Esophagus squamous epithelium (tissue), 5 donors: Measurements from ENCODE around the gene DLG2. TPM values are rescaled to one million over a fixed set of nuclear protein-coding genes. Genes with fewer than 3 reads are reported as not detected.
A peak's percentile ranks its signal among the peaks of the same experiment; 100 is the strongest.

Experiments used
- DNase-seq: peaks from one replicate; lab custom pipeline; 2025; lab: John Stamatoyannopoulos, UW
- H3K27ac ChIP-seq, 4 donors: fragments of 200-600 bp; sonication (generic); one replicate each; pipeline ENCODE4 v1.5.1; 2016 to 2019; ENCODE audit warnings: mild to moderate bottlenecking in 1 of 4
- H3K27me3 ChIP-seq, 4 donors: fragments of 200-600 bp; sonication (generic); 1 replicate in 3 of 4; 2 replicates in 1 of 4; pipeline versions ENCODE4 v1.5.1 to v1.6.0; 2017 to 2021; ENCODE audit warnings: antibody characterized with exemption in 1 of 4
- H3K36me3 ChIP-seq, 3 donors: fragments of 200-600 bp; sonication (generic); one replicate each; pipeline ENCODE4 v1.5.1; 2016 to 2019
- H3K4me1 ChIP-seq, 3 donors: fragments of 200-600 bp; sonication (generic); one replicate each; pipeline ENCODE4 v1.5.1; 2017 to 2019
- H3K4me3 ChIP-seq, 4 donors: fragments of 200-600 bp; sonication (generic); 1 replicate in 3 of 4; 2 replicates in 1 of 4; pipeline ENCODE4 v1.5.1; 2016 to 2019; ENCODE audit warnings: mild to moderate bottlenecking in 2 of 4, moderate library complexity in 1 of 4
- H3K9me3 ChIP-seq, 3 donors: fragments of 200-600 bp; sonication (generic); one replicate each; pipeline ENCODE4 v1.5.1; 2016 to 2019
- POLR2A ChIP-seq, 4 donors: fragments of 450-650 bp; IDR thresholded peaks; one replicate each; pipeline ENCODE4 v1.6.1; 2017; ENCODE audit warnings: antibody characterized with exemption in 4 of 4, mild to moderate bottlenecking in 4 of 4, moderate library complexity in 3 of 4
- WGBS, 2 donors: methylation state at CpG; one replicate each; pipeline ENCODE4 v1.1.5; 2018; 5-methylcytosine and 5-hydroxymethylcytosine counted together
- intact Hi-C: fragments of 100-400 bp; cut with DNase I; formaldehyde crosslinking; loops from one replicate; pipeline ENCODE4 v1.15.0; 2022
- total RNA-seq, 4 donors: library from RNA; depleted of rRNA; stranded (reverse); fragments of >200 nt; gene quantifications; one replicate each; pipeline ENCODE4 v1.1.0, GENCODE V29; 2016
- TF ChIP-seq, protein P1 (sequence below), 6 experiments: fragments of 450-650 bp in 4 of 6; fragments of 200-600 bp in 2 of 6; sonication (generic) in 2 of 6; IDR thresholded peaks; one replicate each; pipeline ENCODE4 v1.5.1; 2016 to 2019; ENCODE audit warnings: antibody characterized with exemption in 6 of 6, mild to moderate bottlenecking in 4 of 6, moderate library complexity in 4 of 6
- donor health status: DM: yes; HTN: yes; CAD: no.

The DLG2 gene
- total RNA-seq, 4 donors from 2014 or later, result 2.9 to 27.7 (median 12.6) TPM

GRCh38 chr11:83813296-83813695, 1813.8 kb downstream of the DLG2 start:
- intact Hi-C loops, result loop anchor here (10.0 kb wide), 1 partner anchor 518 kb away; no protein-coding TSS in a partner anchor
- no peaks in the 10 kb centered on the region for H3K27me3 ChIP-seq
- no peak for DNase-seq
- no peak overlapping the region for H3K4me3 ChIP-seq
- H3K9me3 ChIP-seq, result no peaks in the 10 kb centered on the region
- H3K4me1 ChIP-seq, result no peaks in the 10 kb centered on the region
- WGBS, 2 donors, result 97% methylated on average over 3 of the region's 3 CpGs
- no peak overlapping the region for H3K27ac ChIP-seq
- TF ChIP-seq, protein P1, sequence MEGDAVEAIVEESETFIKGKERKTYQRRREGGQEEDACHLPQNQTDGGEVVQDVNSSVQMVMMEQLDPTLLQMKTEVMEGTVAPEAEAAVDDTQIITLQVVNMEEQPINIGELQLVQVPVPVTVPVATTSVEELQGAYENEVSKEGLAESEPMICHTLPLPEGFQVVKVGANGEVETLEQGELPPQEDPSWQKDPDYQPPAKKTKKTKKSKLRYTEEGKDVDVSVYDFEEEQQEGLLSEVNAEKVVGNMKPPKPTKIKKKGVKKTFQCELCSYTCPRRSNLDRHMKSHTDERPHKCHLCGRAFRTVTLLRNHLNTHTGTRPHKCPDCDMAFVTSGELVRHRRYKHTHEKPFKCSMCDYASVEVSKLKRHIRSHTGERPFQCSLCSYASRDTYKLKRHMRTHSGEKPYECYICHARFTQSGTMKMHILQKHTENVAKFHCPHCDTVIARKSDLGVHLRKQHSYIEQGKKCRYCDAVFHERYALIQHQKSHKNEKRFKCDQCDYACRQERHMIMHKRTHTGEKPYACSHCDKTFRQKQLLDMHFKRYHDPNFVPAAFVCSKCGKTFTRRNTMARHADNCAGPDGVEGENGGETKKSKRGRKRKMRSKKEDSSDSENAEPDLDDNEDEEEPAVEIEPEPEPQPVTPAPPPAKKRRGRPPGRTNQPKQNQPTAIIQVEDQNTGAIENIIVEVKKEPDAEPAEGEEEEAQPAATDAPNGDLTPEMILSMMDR (IDR thresholded peaks at IDR 0.05), result no peak
- TF ChIP-seq POLR2A (IDR thresholded peaks at IDR 0.05), result no peak
- H3K36me3 ChIP-seq, result no peaks in the 10 kb centered on the region

- Histone ChIP-seq H3K4me3 (no peak overlapping the region), H3K36me3 (no peaks in the 10 kb centered on the region), H3K27me3 (no peaks in the 10 kb centered on the region), H3K9me3 (no peaks in the 10 kb centered on the region), H3K4me1 (no peaks in the 10 kb centered on the region), H3K27ac (no peak overlapping the region)
- intact Hi-C loops, result no loop called here
- DNase-seq, result no peak
- TF ChIP-seq POLR2A (IDR thresholded peaks at IDR 0.05), result no peak
- TF ChIP-seq, protein P1 (IDR thresholded peaks at IDR 0.05), result no peak
Observed at GRCh38 chr11:83809274-83809673, 1817.9 kb downstream of the DLG2 start.

DNA sequence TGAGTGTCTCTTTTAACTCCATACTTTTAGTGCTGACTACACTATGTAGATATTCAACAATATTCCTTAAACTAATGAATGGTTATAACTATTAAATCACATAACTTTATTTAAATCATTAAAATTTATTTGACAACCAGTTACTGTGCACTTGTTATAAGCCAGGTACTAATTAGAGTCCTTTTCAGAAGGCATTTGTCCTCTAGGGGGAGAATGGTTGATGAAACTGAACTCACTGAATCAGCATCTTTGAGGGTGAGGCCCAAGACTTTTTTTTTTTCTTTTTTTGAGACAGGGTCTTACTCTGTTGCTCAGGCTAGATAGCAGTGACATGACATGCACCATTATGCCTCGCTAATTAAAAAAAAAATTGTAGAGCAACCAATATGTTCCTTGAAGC, 1825.3 kb downstream of the DLG2 start:
- Histone ChIP-seq H3K27me3 (no peaks in the 10 kb centered on the region), H3K27ac (no peak overlapping the region), H3K36me3 (no peaks in the 10 kb centered on the region), H3K9me3 (no peaks in the 10 kb centered on the region), H3K4me3 (no peak overlapping the region), H3K4me1 (no peaks in the 10 kb centered on the region)
- 83 to 91% methylated on average over 1 of the region's 1 CpG for WGBS, 2 donors
- intact Hi-C loops, result no loop called here
- TF ChIP-seq, protein P1 (IDR thresholded peaks at IDR 0.05), result peak in 1 of 6 experiments; percentile 9
- TF ChIP-seq POLR2A (IDR thresholded peaks at IDR 0.05), result no peak
- DNase-seq, result no peak

DNA sequence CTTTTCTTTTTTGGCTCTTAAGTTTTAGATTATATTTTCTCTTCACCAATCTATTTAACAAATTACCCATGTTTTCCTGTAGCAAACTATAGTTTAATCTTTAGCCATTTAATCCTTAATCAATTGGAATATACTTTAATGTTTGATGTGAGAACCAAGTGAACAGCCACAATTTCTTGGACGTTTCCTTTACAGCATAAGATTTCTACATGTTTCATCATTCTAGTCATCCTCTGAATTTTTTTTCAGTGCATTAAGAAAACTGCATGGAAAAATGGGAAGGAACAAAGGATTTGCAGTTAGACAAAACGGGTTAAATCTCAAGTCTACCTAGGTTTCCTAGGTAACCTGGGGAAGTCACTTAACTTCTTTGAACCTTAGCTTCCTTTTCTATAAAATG, 1833.8 kb downstream of the DLG2 start:
- no peaks in the 10 kb centered on the region for H3K9me3 ChIP-seq
- WGBS, 2 donors, result 61 to 64% methylated on average over 2 of the region's 2 CpGs
- H3K4me3 ChIP-seq, result no peak overlapping the region
- H3K27ac ChIP-seq, result no peak overlapping the region
- no peaks in the 10 kb centered on the region for H3K4me1 ChIP-seq
- no peak for DNase-seq
- intact Hi-C loops, result no loop called here
- TF ChIP-seq, protein P1 (IDR thresholded peaks at IDR 0.05), result no peak
- no peak for TF ChIP-seq POLR2A (IDR thresholded peaks at IDR 0.05)
- H3K27me3 ChIP-seq, result no peaks in the 10 kb centered on the region
- no peaks in the 10 kb centered on the region for H3K36me3 ChIP-seq

DNA sequence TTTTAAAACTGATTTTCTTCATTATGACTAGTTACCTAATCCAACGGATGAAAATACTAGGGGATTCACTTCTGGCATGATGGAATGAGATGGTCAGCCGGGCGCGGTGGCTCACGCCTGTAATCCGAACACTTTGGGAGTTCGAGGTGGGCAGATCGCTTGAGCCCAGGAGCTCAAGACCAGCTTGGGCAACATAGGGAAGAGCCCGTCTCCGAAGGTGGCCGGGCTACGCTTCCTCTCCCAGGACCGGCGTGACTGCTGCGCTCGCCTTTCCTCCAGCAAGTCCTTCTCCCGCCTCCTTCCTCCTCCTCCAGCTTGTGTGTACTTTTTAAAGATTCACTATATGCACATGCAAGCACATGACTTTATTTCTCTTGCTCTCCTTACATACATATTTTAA, 1835.6 kb downstream of the DLG2 start:
- H3K4me1 ChIP-seq, result no peaks in the 10 kb centered on the region
- 92 to 93% methylated on average over 17 of the region's 17 CpGs for WGBS, 2 donors
- no peaks in the 10 kb centered on the region for H3K27me3 ChIP-seq
- H3K4me3 ChIP-seq, result no peak overlapping the region
- H3K36me3 ChIP-seq, result no peaks in the 10 kb centered on the region
- no peaks in the 10 kb centered on the region for H3K9me3 ChIP-seq
- intact Hi-C loops, result no loop called here
- no peak for TF ChIP-seq POLR2A (IDR thresholded peaks at IDR 0.05)
- TF ChIP-seq, protein P1 (IDR thresholded peaks at IDR 0.05), result no peak
- no peak overlapping the region for H3K27ac ChIP-seq
- DNase-seq, result no peak
